Upper lobe of right lung (tissue), 1 donor: ENCODE measurements around the gene OMG. TPM values are rescaled to one million over a fixed set of nuclear protein-coding genes. Genes with fewer than 3 reads are reported as not detected.
"Not testable (repeated sequence)": the region's sequence is repeated elsewhere in the genome, so short reads cannot be mapped to it uniquely, and the experiment has no call there.

ENCODE experiments used
- ATAC-seq: fragments of 200-7000 bp; cut with Tn5 transposase; one replicate; pipeline ENCODE4 v1.9.1; 2020; ENCODE audit warnings: mild to moderate bottlenecking, moderate library complexity
- DNase-seq: peaks from one replicate; pipeline ENCODE4 v3.0.0-alpha.2; 2020
- H3K27ac ChIP-seq: fragments of 200-600 bp; one replicate; pipeline ENCODE4 v1.8.0; 2022
- H3K27me3 ChIP-seq: fragments of 200-600 bp; one replicate; pipeline ENCODE4 v1.8.0; 2022; ENCODE audit warnings: mild to moderate bottlenecking
- H3K36me3 ChIP-seq: fragments of 200-600 bp; one replicate; pipeline ENCODE4 v1.8.0; 2022
- H3K4me1 ChIP-seq: fragments of 200-600 bp; one replicate; pipeline ENCODE4 v1.8.0; 2022
- H3K4me3 ChIP-seq: fragments of 200-600 bp; one replicate; pipeline ENCODE4 v1.8.0; 2022; ENCODE audit warnings: mild to moderate bottlenecking
- H3K9me3 ChIP-seq: fragments of 200-600 bp; one replicate; pipeline ENCODE4 v1.8.0; 2022
- CTCF ChIP-seq: fragments of 200-600 bp; IDR thresholded peaks from one replicate; pipeline ENCODE4 v1.8.0; 2022; ENCODE audit warnings: antibody characterized with exemption
- intact Hi-C: fragments of 100-400 bp; cut with DNase I; formaldehyde crosslinking; loops from one replicate; pipeline ENCODE4 v1.11.0; 2022
- total RNA-seq: library from RNA; stranded (reverse); fragmentation: NEBNext Ultra II Directional; extraction: Animal tissue kit (Norgen Biotek cat#: 25700); gene quantifications from one replicate; pipeline ENCODE4 v1.2.1, GENCODE V29; 2021
- donor health status: DM: no; HTN: yes; CAD: no; lungs with severe emphysema.

OMG gene
- total RNA-seq, 1 donor from 2014 or later, result 10.3 TPM

GRCh38 chr17:31269578-31269983 lies 27.5 kb downstream of the OMG start:
- Histone ChIP-seq H3K27me3 (no peaks in the 10 kb centered on the region), H3K27ac (no peak overlapping the region), H3K9me3 (no peaks in the 10 kb centered on the region), H3K36me3 (peaks cover 22% of the 10 kb centered on the region), H3K4me1 (peaks cover 18% of the 10 kb centered on the region), H3K4me3 (no peak overlapping the region)
- DNase-seq (no peak), ATAC-seq (peak; percentile 87)
- intact Hi-C loops, result no loop called here
- TF ChIP-seq CTCF, result no peak

GRCh38 chr17:31269036-31269577 lies 27.9 kb downstream of the OMG start:
- peak overlapping the region; percentile 21 for H3K27ac ChIP-seq
- no peak for TF ChIP-seq CTCF

GRCh38 chr17:31266042-31266441 lies 31.0 kb downstream of the OMG start:
- ATAC-seq, result no peak
- Histone ChIP-seq H3K4me1 (peaks cover 6% of the 10 kb centered on the region), H3K27ac (no peak overlapping the region), H3K4me3 (no peak overlapping the region), H3K36me3 (peaks cover 28% of the 10 kb centered on the region), H3K27me3 (no peaks in the 10 kb centered on the region), H3K9me3 (no peaks in the 10 kb centered on the region)
- intact Hi-C loops, result no loop called here
- TF ChIP-seq CTCF, result peak; percentile 22
- DNase-seq, result no peak

More at GRCh38 chr17:31269036-31269577, 27.9 kb downstream of the OMG start:
- DNase-seq (no peak), ATAC-seq (no peak)
- intact Hi-C loops, result no loop called here
- no peaks in the 10 kb centered on the region for H3K27me3 ChIP-seq
- no peak overlapping the region for H3K4me3 ChIP-seq
- H3K36me3 ChIP-seq, result peaks cover 24% of the 10 kb centered on the region
- no peaks in the 10 kb centered on the region for H3K9me3 ChIP-seq
- H3K4me1 ChIP-seq, result peaks cover 13% of the 10 kb centered on the region

- intact Hi-C loops, H3K4me1 ChIP-seq, ATAC-seq, DNase-seq, H3K4me3 ChIP-seq, H3K27me3 ChIP-seq, H3K9me3 ChIP-seq, H3K27ac ChIP-seq: not testable (repeated sequence)
- H3K36me3 ChIP-seq, result peaks cover 39% of the 10 kb centered on the region
Measured at GRCh38 chr17:31262923-31263322, 34.1 kb downstream of the OMG start.

GRCh38 chr17:31261601-31262000 lies 35.4 kb downstream of the OMG start:
- H3K36me3 ChIP-seq, result peaks cover 39% of the 10 kb centered on the region
- no peak overlapping the region for H3K27ac ChIP-seq
- intact Hi-C loops, result no loop called here
- no peak for TF ChIP-seq CTCF
- H3K9me3 ChIP-seq, result no peaks in the 10 kb centered on the region
- no peak for ATAC-seq
- no peaks in the 10 kb centered on the region for H3K27me3 ChIP-seq
- no peak overlapping the region for H3K4me3 ChIP-seq
- no peaks in the 10 kb centered on the region for H3K4me1 ChIP-seq
- no peak for DNase-seq

GRCh38 chr17:31260151-31260550 lies 36.9 kb downstream of the OMG start:
- peaks cover 28% of the 10 kb centered on the region for H3K36me3 ChIP-seq
- ATAC-seq (no peak), DNase-seq (no peak)
- no peaks in the 10 kb centered on the region for H3K9me3 ChIP-seq
- H3K4me3 ChIP-seq, result no peak overlapping the region
- TF ChIP-seq CTCF, result no peak
- no peaks in the 10 kb centered on the region for H3K4me1 ChIP-seq
- H3K27me3 ChIP-seq, result no peaks in the 10 kb centered on the region
- intact Hi-C loops, result no loop called here
- H3K27ac ChIP-seq, result no peak overlapping the region
